ENCODE data around the gene CPVL. TPM values are rescaled to one million over a fixed set of nuclear protein-coding genes. Genes with fewer than 3 reads are reported as not detected.

CPVL gene
- total and polyA plus RNA-seq, 2 of the 4 experiments (the other 2 are of a cell fraction): not detected

GRCh38 chr7:28954946-28955345 is 191.4 kb downstream of the CPVL start:
- Histone ChIP-seq H3K79me1 (ENCODE audit: low read depth in 1 of 2, low read length in 2 of 2) (no peaks in the 10 kb centered on the region), H3K9ac (ENCODE audit: low read depth, low read length) (no peak overlapping the region), H2BK120ac (ENCODE audit: low read depth, low read length) (no peak overlapping the region), H2AFZ (replicated peaks; ENCODE audit: low read length, poor library complexity) (no peak overlapping the region), H2AK5ac (ENCODE audit: low read depth, low read length) (no peak overlapping the region), H3K27ac (ENCODE audit: insufficient read depth, low read length) (no peak overlapping the region), H2BK15ac (ENCODE audit: low read depth, low read length) (no peak overlapping the region), H2AK9ac (replicated peaks; ENCODE audit: low read depth, low read length, poor library complexity) (no peak overlapping the region), H3K4me3 (ENCODE audit: insufficient read depth, low read depth, low read length) (no peak overlapping the region), H3K23ac (ENCODE audit: low read depth, low read length) (no peak overlapping the region), H2BK20ac (ENCODE audit: low read depth, low read length) (no peak overlapping the region), H3K27me3 (ENCODE audit: control insufficient read depth, insufficient read depth, low read length) (peaks cover 54% of the 10 kb centered on the region), H4K8ac (ENCODE audit: low read depth in 2 of 2, low read length in 2 of 2) (no peak overlapping the region), H3K9me3 (ENCODE audit: control insufficient read depth, insufficient read depth, low read length) (peaks cover 7% of the 10 kb centered on the region; the same call in 1 of the 2 replicates), H3K9me1 (ENCODE audit: insufficient read depth, low read length) (no peaks in the 10 kb centered on the region), H3K4ac (ENCODE audit: low read depth, low read length) (no peak overlapping the region), H3K36me3 (ENCODE audit: control insufficient read depth, insufficient read depth, low read length) (no peaks in the 10 kb centered on the region), H4K20me1 (ENCODE audit: insufficient read depth, low read length) (no peaks in the 10 kb centered on the region), H3K4me2 (ENCODE audit: low read depth, low read length) (no peak overlapping the region), H4K5ac (ENCODE audit: low read depth, low read length) (no peak overlapping the region), H3K56ac (ENCODE audit: extremely low read depth, insufficient read depth, low read length) (no peak overlapping the region), H3K18ac (ENCODE audit: low read depth, low read length) (no peak overlapping the region), H3K4me1 (ENCODE audit: control insufficient read depth, insufficient read depth, low read length) (peaks cover 9% of the 10 kb centered on the region), H2BK5ac (ENCODE audit: low read depth, low read length, poor library complexity, severe bottlenecking) (no peak overlapping the region), H4K91ac (ENCODE audit: insufficient read depth, low read depth, low read length) (no peak overlapping the region), H3K14ac (replicated peaks; ENCODE audit: low read depth, low read length) (no peak overlapping the region)
- no peak for DNase-seq
- intact Hi-C loops (cut with micrococcal nuclease) (no loop called here), in situ Hi-C loops (cut with MboI; ENCODE audit: low sequenced_read_pairs) (no loop called here), dilution Hi-C loops (cut with HindIII; ENCODE audit: low sequenced_read_pairs, unreplicated experiment) (no loop called here)
- TF ChIP-seq MAFK (IDR thresholded peaks at IDR 0.05; ENCODE audit: low read depth, low read length): no peak
- no peak for TF ChIP-seq SMC3 (IDR thresholded peaks at IDR 0.05; ENCODE audit: low read depth, low read length)
- TF ChIP-seq MXI1 (IDR thresholded peaks at IDR 0.05; ENCODE audit: borderline replicate concordance, low read depth, low read length): no peak
- no peak for TF ChIP-seq NFE2L2 (IDR thresholded peaks at IDR 0.05; ENCODE audit: low read depth, low read length)
- no peak for TF ChIP-seq CHD1 (IDR thresholded peaks at IDR 0.05; ENCODE audit: low read depth, low read length)
- TF ChIP-seq RCOR1 (IDR thresholded peaks at IDR 0.05; ENCODE audit: insufficient replicate concordance, low read length): no peak
- TF ChIP-seq CTCF (conservative IDR thresholded peaks at IDR 0.05; ENCODE audit: low read depth, low read length): no peak
- ATAC-seq (ENCODE audit: low read depth): no peak
- POLR2A ChIA-PET (ENCODE audit: unreplicated experiment): no interaction called here
- WGBS, 2 experiments (ENCODE audit: extremely low coverage in 2 of 2, insufficient read length in 1 of 2): no CpG with 5 or more reads among the region's 5 CpGs
- CTCF ChIA-PET: no interaction called here
- no TSS peak for BruUV-seq (replicated peaks)

Data from IMR-90 (cell line).